HPDE6-E6E7 (cell line): ENCODE measurements around the gene GLCE.

Experiments used
- DNase-seq: peaks from one replicate; pipeline ENCODE4 v3.0.0; 2011; ENCODE audit warnings: missing footprints; ENCODE audit errors: extremely low spot score

GLCE gene

DNA sequence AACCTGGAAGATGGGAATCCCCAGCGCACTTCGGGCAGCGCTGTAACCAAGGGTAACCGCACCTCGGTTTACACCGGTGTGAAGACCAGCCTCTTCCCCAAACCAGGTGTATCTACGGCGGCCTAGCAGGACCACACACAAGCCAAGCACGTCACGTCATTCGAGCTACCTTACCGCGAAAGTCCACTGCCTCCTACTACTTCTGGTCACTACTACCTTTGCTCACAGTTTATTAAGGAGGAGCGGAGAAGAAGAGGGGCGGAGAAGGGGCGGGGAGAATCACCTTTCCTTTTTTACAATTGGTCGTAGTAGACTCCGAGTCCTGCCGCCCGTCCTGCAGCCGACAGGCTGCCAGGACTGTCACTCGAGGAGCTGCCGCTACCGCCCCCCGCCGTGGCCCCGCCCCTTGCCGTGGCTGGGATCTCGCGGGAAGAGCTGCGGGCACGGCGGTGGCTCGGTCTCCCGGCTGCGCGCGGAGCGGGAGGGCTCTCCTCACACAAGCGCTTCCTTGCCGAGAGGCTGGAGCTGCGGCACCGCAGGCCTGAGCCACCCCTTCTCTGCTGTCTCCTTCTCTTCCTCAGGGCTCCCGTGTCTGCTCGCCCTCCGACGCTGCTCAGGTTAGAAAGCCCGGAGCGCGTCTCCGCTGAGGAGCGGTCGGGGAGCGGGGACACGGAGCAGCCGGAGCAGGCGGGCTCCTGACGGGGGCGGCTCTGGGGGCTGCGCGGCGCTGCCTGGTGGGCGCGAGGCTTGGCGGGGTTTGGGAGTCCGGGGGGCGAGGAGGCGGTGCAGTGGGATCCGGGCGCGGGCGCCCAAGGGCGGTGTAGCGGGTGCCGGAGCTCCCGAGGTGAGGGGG is at the start of gene GLCE:
Gene GLCE, plus strand, starts transcription at position 495 of the 853 bp plus-strand sequence. CDS start 95,172 bp downstream, outside the sequence.
- peak; percentile 99 for DNase-seq

DNA sequence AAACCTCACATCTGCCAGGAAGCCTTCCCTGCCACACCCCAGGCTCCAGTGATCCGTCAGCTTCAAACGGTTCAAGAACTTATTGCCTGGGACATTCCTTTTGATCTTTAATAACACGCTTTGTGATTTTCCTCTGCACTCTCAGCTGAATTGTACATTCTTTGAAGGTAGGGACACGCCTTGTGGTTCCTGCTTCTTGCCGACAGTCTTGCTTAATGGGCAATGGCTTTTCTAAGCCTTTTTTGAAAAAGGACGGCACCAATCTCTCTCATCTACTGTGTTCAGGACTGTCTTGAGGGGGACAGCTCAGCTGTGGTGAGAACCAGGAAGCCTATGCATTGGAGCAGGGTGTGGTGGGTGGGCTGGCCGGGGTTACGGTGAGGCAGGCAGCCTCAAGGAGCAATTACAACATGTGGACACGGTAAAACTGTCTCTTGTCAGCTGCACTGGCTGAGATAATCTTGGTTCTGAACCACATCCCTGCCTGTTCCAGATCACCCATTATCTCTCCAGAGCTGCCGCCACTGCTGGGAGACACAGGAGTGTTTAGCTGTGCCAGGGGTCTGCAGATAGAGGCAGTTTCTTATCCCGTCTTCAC is 46.0 kb upstream of the GLCE start:
- no peak for DNase-seq

DNA sequence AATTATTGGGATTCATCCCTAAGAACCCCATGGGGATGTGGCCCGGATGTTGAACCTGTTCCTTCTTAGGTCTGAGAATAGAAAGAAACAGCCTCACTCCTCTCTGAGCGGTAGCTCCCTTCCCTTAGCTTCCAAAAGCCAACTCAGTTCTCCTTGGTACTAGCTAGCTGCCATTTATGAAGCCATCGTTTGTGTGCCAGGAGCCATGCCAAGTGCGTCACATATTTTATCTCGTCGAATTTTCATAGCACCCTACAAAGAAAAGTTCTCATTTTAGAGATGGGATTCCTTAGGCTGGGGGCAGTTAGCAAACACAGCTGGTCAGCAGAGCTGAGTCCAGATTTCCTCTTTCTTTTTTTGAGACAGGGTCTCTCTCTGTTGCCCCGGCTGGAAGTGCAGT is 45.4 kb upstream of the GLCE start:
- no peak for DNase-seq

DNA sequence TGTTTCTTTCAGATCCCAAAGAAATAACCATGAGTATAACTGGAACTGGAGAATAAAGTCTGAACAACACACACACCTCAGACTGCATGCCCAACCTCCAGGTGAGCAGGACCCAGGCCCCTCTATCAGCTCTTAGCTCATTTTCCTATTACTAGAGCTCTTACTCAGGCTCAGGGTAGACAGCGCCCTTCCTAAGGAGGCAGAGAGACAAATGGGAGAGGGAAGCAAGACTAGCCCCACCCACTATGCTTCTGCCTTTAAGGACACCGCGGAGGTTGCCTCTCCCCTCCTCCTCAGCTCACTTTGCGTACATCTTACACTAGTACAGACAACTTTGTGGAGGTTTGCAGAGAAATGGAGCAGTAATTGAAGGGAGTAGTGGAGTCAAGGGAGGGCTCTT is 44.0 kb upstream of the GLCE start:
- no peak for DNase-seq

DNA sequence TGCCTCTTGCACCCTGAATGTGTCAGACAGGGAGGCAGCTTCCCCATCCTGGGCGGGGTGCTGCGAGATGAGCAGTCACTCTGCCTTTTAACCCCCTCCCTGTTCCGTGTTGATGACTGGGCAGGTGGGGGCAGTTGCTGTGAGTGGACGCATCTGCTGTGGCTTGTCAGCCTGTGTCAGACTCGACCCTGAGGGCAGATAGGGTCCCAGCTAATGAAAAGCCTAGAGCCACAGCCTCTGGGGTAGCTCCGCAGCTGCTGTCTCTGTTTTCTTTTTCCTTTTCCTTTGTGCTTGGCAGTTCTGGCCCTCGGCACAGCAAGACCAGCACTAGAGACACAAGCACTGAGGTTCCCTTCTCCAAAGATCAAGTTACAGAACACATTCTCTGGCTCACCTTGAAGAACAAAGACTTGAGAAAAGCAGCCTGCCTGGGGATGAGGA is 43.0 kb upstream of the GLCE start:
- DNase-seq = peak; percentile 39

DNA sequence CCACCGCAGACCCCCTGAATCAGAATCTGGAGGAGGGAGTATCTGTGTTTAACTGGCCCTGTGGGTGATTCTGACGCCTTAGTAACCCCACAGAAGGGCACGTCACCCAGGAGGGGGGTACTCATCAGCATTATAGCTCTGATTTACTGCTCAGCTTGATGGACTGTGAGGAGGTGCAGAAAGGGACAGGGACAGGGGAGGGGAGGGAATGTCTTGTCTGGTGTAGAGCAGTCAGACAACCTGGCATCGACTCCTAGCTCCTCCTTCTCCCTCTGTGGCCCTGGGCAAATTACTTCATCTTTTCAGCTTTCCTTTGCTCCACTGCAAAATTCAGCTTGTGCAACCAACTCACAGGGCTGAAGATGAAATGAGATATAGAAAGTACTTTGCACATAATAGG is 42.3 kb upstream of the GLCE start:
- no peak for DNase-seq

DNA sequence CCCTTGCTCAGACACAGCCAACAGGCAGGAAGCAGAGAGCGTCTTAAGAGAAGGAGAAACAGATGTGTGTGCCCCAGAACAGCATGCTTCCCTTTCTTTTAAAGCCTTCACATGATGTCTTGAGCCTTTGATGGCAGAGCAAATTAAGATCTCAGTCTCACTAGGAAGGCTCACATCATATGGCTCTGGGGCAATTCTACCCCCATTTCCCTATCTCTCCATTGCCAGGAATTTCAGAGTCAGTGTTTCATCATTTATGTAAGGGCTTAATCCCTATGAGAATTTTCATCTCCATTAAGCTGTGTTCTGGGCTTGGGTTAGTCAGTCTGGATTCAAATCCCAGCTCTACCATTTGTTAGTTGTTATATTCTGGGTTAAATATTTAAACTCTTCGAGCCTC is 41.4 kb upstream of the GLCE start:
- no peak for DNase-seq

DNA sequence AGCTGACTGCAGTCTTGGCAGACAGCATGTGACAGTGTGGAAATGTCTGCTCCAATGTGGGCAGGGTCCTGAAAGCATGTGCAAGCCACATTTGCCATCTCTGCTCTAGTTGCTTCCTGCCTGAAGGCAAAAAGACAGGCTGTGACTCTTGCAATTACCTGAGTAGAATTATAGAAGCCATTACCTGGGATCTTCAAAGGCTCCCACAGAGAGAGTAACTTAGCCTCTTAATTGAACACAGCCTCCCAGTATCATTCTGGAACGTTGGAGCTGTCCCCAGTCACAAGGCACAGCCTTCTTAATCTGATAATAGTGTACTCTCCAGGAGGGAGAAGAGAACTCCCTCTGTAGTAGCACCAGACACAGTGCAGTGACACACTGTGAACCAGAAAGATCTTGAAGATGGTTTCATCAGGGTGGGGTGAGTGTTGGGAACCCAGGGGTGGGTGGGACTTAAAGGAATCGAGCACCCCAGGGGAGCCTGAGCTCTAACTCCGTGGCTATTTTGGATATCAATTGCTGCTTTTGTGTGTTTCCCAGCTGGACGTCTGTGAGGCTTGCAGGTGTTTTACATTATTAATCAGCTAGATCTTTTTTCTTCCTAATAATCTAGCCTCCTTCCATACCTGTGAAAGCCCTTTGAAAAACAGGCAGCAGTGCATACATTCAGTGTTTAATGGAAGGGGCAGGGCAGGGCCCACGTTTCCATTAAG is 40.6 kb upstream of the GLCE start:
- no peak for DNase-seq

GRCh38 chr15:69120732-69121131 is 39.7 kb upstream of the GLCE start:
- no peak for DNase-seq

GRCh38 chr15:69121198-69121828 is 39.1 kb upstream of the GLCE start:
- no peak for DNase-seq

GRCh38 chr15:69125236-69125635 is 35.2 kb upstream of the GLCE start:
- no peak for DNase-seq

DNA sequence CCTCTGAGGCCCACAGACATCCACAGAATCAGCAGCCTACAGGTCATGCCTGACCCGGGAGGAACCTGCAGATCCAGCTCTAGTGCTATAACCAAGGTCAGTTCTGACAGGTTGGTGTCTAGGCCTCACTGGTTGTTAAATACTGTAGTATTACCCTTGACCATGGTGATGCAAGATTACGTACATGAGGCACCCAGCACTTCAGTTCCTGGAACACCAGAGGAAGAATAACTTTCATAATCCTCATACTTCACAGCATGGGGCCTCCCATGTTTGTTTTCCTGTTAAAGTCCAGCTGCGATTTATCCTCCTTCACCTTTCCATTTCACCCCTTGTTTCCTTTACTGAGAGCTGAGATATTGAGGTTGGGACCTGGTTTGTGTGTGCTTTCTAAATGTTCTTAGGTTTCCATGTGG is 34.4 kb upstream of the GLCE start:
- DNase-seq = no peak

GRCh38 chr15:69127306-69127705 is 33.1 kb upstream of the GLCE start:
- DNase-seq = no peak

DNA sequence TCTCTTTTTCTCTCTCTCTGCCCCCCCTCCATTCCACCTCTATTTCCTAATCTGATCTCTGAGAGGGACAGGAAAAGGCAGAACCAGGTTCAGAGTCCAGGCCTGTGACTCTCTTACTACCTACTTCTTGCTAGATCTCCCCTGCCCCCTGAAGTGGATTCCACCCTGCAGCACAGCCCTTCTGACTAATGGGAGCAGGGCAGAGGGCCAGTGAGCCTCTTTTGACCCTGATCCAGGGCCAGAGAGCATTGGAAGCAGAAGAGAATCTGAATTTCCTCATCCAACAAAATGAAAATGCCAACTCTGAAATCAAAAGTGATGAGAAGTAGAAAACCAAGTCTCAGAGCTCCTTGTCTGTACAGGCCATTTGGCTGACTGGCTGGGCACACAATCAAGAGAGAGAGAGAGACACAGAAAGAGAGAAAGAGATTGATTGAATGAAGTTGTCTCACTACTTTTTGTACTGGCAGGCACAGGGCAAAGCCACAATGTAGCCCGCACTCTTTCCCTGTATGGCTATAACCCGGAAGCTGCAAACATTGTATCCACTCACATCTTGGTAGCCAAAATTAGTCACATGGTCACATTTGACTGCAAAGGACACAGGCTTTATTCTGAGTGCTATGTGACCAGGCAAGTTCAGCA is 31.6 kb upstream of the GLCE start:
- DNase-seq = no peak

GRCh38 chr15:69131362-69132220 is 28.8 kb upstream of the GLCE start:
- no peak for DNase-seq

GRCh38 chr15:69132430-69132829 is 28.0 kb upstream of the GLCE start:
- DNase-seq = no peak

DNA sequence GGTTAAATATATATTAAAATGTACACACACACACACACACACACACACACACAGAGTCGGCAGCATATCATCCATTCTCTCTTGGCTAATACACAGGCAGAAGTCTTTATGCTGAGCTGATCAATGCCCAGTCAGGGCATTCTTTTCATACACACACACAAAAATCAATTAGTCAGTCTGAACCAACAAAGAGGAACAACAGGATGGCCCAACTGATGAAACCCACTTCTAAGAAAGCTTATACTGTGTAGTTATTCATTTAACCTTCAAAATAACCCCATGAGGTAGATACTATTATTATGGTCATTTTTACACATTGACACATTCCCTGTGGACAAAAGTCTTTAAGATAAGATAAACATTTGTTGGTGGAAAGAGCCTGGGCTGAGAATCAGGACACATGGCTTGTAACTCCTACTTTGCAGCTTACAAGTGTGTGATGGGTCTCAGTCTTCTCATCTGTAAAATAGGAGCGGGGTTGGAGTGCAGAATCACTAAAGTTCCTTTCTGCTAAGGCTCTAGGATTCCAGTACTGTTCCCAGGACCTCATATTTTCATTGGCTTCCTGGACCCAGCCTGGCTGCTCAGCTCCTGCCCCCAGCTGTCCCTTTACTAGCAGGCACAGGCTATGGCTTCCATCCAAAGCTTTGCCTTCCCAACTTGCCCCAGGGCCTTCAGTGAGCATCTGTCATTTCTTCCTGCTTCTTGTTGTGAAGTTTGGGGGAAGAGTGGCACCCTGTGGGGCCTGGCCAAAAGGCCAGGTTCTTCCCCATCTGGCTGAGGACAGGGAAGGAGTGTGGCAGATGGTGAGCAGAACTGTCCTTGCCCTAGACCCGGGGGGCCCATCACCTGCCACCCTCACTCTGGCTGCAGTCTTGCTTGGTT is 27.2 kb upstream of the GLCE start:
- DNase-seq = no peak

DNA sequence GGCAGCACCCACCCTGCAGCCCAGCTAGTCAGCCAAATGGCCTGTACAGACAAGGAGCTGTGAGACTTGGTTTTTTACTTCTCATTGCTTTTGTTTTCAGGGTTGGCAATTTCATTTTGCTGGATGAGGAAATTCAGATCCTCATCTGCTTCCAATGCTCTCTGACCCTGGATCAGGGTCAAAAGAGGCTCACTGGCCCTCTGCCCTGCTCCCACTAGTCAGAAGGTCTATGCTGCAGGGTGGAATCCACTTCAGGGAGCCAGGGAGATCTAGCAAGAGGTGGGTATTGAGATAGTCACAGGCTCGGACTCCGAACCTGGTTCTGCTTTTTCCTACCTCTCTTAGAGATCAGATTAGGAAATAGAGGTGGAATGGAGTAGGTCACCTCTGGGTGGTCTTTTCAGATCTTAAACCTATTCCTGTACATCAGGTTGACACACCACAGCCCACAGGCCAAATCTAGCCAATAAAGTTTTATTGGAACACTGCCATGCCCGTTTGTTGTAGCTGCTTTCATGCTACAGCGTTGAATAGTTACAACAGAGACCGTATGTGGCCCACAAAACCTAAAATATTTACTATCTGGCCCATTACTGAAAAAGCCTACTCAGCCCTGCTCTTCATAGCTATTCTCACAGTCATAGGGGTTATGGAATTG is 26.4 kb upstream of the GLCE start:
- DNase-seq = no peak

DNA sequence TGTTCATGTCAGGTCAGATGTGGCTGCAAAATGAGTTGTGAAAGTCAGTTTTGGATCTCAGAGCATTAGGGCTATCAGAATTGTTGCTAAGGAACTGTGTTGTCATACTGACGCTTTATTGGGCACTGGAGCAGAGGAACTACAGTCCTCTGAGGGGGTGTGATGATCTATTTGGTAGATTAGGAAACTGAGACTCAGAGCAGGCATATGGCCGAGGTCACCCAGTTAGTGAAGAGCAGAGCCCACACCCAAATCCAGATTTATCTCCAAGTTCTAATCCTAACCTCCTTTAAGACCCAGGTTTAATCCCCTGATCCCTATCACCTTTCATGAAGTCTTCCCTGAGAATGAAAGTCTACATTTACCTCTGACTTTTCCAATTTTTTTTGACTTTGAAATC is 25.6 kb upstream of the GLCE start:
- no peak for DNase-seq
